HG03521 (cell line): ENCODE data around the gene NPAS3.

Source experiments
- ATAC-seq: cut with Tn5 transposase; IDR thresholded peaks from one replicate; pipeline ENCODE4 v1.9.1; 2021; ENCODE audit warnings: mild to moderate bottlenecking, moderate library complexity; ENCODE audit not compliant: unreplicated experiment

The NPAS3 gene

GRCh38 chr14:33163600-33163999 lies 224.9 kb downstream of the NPAS3 start:
- ATAC-seq = no peak

- no peak for ATAC-seq
Observed at GRCh38 chr14:33165144-33165925, 226.7 kb downstream of the NPAS3 start.

DNA sequence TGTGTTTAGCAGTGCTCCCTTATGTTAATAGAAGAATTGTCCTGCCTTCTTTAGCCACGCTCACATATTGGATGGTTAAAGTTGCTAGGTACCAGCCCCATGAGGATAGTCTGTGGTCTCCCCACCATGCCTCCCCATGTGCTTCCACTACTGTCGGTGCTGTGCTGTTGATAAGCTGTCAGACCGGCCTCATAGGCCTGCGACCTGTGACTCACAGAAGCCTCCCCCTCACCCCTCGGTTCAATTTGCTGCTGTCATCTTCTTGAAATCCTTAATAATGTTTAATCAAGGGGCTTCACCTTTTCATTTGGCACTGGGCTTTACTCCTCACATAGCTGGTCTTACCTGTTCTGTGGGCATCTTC lies 227.2 kb downstream of the NPAS3 start:
- ATAC-seq = no peak

DNA sequence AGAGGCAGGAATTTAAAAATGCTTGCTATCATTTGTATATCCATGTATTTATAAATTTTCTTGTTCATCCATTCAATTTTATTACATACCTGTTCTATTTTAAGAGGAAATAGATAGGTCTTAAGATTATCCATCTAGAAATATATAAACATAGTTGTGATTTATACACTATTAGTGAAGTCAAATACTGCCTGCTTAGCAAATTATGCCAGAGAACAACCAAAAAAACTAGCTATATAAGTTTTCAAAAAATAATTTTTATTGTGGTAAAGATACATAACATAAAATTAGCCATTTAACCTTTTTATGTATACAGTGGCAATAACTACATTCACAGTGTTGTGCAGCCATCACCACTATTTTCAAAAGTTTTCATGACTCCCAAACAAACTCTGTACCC lies 237.3 kb downstream of the NPAS3 start:
- no peak for ATAC-seq

DNA sequence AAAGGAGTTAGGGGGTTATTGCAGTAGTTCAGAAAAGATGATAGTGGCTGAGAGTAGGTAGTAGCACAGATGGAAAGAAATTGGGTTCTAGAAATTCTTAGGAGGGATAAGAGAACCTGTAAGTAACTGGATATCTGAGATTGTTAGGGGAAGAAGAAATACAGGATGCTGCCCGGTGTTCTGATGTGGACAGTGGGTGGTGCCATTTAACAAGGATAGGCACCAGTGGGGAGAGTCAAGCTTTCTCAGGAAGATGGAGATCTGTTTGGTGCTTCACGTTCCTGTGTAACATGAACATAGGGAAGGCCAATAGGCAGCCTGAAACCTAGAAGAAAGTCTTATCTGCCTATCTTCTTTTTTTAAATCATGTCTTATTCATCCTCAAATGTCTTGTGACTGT lies 245.9 kb downstream of the NPAS3 start:
- ATAC-seq = no peak

DNA sequence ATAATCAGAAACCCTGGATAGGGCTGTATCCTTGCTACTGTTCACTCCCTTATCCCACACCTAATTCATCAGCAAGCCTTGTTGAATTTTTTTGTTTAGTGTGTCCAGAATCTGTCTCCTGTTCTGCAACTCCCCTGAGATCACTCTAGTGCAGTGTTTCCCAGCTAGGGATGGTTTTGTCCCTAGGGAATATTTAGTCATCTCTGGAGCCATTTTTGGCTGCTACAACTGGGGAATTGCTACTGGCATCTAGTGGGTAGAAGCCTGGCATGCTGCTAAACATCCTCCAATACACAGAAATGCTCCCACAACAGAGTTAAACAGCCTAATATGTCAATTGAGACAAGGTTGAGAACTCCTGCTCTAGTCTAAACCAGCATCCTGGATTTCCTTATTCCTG lies 248.0 kb downstream of the NPAS3 start:
- no peak for ATAC-seq

DNA sequence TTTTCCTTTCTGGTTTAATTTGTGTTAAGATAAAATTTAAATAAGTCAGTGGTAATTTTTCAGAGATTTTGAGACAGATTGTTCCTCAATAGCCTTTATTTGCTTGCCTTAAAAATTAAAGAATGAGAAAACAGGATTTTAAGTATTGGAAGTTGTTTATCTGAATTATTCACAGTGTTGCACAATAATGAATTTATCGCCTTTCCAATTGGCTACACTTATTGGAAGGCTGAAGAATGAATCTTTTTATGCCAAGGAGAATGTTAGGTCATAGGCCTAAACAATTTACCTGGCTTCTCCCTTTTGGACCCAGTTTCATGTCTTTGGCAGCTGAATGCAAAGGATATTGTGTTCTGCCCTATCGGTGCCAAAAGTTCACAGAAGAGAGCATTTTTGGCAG lies 250.2 kb downstream of the NPAS3 start:
- ATAC-seq = no peak

DNA sequence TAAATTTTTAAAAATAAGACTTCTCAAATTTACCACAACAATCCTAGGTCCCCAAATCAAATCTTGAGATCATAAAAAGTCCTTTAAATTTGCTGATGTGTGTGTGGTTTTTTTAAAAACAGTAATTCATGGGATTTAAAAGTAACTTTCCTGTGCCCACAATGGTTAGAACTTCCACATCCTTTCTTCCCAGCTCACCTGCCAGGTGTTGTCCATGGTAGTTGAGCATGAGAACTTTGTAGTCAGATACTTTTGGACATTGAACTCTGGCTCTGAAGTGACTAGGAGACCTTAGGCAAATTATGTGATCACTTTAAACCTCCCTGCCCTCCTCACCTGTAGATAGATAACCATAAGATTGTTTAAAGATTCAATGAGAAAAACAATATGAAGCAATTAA lies 253.2 kb downstream of the NPAS3 start:
- ATAC-seq = no peak

GRCh38 chr14:33194551-33194950 lies 255.9 kb downstream of the NPAS3 start:
- no peak for ATAC-seq

DNA sequence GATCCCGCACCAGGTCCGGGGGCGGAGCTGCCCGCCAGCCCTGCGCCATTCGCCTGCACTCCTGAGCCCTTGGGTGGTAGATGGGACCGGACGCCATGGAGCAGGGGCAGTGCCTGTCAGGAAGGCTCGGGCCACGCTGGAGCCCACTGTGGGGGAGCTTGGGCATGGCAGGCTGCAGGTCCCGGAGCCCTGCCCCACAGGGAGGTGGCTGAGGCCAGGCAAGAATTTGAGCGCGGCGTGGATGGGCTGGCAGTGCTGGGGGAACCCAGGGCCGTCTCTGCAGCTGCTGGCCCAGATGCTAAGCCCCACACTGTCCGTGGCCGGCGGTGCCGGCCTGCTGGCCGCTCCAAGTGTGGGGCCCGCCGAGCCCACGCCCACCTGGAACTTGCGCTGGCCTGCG lies 260.0 kb downstream of the NPAS3 start:
- ATAC-seq = no peak

DNA sequence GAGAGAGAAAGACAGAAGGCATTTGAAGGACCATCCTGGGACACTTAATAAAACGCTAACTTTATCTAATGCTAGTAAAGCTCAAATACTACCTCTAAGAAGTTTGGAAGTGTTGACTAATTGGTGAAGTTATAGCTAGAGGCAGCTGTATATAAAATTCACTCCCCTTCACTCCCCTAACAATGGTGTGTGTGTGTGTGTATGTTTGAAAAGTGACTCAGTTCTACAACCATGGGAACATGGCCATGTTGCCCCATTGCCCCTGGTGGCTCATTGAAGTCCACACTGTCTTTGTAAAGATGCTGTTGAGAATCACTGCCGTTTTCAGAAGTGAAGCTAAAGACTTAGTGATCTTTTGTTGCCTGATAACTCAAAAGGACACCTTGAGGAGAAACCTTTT lies 262.4 kb downstream of the NPAS3 start:
- ATAC-seq = no peak

DNA sequence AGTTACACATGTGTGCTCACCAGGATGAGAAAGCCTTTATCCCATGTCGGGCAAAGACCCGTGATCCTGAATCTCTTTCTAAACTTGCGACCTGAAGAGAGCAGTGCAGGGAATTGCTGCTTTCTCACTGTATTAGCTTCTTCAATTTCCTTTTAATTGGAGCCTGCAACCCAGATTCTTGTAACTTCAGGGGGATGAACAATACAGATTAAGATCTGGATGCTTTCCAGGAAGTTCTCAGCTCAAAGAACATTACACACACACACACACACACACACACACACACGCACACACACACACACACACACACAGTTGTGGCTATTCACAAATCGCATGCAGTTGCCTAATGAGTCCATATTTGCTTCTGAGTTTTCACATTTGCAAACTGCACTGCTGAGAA lies 268.3 kb downstream of the NPAS3 start:
- no peak for ATAC-seq

DNA sequence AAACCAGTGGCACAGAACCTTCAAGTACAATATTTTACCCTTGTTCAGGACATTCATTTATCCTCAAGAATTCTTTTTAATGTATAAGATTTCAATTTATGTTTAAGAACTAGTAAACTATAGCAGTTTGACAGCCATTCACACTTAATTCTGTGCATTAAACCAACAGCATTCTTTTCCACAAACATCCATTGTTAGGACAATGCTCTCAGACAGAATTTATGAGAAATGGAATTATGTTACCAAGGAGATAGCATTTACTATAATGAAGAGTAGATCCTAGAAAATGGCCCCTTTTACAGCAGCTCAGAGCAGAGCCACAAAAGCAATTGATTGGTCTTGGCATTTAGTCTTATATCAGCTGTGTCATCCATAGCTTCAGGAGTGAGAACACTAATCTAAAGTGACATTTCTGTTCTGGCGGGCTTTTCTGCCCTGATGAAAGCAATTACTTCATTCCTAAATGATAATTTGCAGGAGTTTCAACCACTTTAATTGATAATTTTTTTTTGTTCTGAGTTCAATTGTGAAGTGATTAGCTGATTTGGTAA lies 268.9 kb downstream of the NPAS3 start:
- ATAC-seq = no peak

DNA sequence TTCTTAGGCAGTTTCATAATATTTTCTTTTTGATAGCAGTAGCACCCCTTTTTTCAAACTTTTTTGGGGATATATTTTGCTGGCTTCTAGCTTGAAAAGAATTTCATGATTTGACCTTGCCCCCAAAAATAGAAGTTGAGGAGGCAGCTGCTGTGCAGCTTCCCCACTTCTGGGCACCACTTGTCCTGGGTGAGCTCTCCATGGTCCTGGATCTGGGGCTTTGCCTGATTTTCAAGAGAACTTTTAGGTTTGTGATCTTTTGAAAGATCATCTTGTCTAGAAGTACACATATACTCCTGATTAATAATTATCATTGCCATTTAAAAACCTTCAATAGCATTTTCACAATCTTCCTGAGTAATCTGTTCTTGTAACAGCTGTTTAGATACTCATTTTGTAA lies 271.6 kb downstream of the NPAS3 start:
- no peak for ATAC-seq

DNA sequence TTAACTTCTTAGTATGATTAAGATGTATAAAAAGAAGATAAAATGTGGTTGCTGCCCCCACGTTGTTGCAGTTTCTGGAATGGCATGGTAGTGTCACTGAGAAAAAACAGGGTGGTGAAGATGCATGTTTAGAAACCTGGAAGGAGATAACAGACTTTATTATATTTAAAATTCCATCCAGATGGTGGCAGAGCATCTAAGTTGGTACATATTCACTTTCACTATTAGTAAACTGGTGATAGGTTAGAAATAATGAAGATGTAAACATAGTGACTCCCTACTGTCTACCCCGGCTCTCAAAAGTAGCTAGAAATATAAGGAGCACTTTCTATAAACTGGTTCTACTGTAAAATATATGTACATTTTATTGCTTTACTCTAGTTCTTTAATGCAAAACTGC lies 279.3 kb downstream of the NPAS3 start:
- ATAC-seq = no peak

DNA sequence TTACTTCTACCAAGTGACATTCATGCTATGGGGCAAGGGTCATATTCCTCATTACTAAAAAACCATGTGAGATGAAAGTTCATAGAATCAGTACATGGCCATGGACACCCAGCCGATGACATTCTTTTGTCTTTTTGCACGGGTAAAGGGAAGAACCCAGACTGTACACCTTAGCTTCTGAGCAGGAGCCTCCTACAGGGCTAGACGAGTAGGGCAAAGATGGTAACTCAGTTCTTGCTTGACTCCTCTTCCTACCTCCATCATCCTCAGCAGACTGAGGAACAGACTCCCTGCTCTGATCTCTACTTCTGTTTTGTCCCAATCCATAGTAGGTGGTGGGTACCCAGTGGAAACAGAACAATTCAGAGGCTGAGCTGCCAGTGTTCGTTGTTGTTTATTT lies 281.3 kb downstream of the NPAS3 start:
- no peak for ATAC-seq

GRCh38 chr14:33229269-33229929 lies 290.7 kb downstream of the NPAS3 start:
- ATAC-seq = no peak

DNA sequence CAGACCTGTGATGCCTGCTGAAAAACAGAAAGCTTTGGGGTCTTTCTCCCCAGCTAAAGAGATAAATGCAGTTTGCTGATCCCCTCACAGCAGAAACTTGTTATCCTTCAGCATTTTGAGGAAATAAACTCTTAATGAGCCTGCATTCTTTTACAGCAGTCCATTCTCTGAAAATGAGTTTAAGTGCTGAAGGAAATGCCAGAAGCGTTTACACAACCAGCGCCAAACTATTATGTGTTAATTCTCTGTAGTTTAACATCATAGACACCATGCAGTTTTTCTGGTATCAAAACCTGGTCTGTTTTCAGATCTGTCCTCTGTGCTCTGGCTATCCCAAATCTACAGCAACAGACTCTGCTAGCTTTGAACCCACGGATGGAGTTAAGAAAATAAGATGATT lies 291.3 kb downstream of the NPAS3 start:
- ATAC-seq = no peak

DNA sequence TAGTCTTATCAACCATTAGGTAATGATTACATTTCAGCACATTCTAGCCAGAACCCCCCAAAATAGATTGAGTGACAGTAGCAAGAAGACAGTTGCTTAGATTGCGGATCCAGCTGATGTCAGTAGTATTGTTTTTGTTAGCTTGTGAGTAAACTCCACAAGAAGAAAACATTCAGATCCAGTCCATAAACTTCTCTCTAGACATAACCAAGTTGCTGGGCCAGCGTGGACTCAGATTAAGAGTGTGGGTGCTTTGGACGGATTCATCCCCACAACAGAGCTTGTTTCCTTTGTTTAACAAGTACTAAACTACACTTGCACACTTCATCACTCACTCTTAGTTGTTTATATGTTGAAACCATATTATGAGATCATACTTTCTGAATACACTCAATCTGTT lies 293.4 kb downstream of the NPAS3 start:
- ATAC-seq = no peak

GRCh38 chr14:33237115-33237740 lies 298.5 kb downstream of the NPAS3 start:
- ATAC-seq = no peak

GRCh38 chr14:33239465-33239864 lies 300.8 kb downstream of the NPAS3 start:
- no peak for ATAC-seq

DNA sequence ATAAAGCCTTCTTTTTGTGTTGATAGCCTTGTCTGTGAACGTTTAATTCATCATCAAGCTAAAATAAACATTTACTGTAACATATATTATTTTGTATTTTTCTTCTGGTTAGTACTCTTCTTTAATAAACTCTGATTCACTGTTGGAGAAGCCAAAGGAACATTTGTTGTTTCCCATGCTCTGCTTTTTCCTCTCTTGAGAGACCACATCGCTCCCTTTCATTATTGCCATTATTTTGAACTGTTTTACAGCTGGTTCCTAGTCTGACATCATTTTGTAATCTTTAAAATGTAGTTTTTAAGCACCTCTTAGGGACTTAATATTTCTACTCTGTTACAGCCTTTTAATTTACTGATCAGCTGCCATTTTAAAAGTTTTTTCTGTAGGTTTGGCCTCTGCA lies 301.8 kb downstream of the NPAS3 start:
- ATAC-seq = no peak
